DND-41 (cell line): Measurements from ENCODE around the gene DCST1.
A peak's percentile ranks its signal among the peaks of the same experiment; 100 is the strongest.

Experiments used
- ATAC-seq: fragments of 200-7000 bp; cut with Tn5 transposase; 3 replicates; pipeline ENCODE4 v1.9.1; 2021; ENCODE audit warnings: low read depth; ENCODE audit not compliant: insufficient read depth
- DNase-seq: peaks from one replicate; pipeline ENCODE4 v3.0.0-alpha.2; 2020
- H2AFZ ChIP-seq: 2 replicates; pipeline ENCODE4 v1.6.0; 2012; ENCODE audit warnings: low read depth, low read length
- H3K27ac ChIP-seq: 2 replicates; pipeline ENCODE4 v1.5.1; 2012; ENCODE audit warnings: low read length, inconsistent platforms
- H3K27me3 ChIP-seq: fragments of 200-600 bp; sonication (generic); 2 replicates; pipeline ENCODE4 v1.6.0; 2012; ENCODE audit warnings: low read length, mild to moderate bottlenecking, inconsistent platforms; ENCODE audit not compliant: insufficient read depth, poor library complexity
- H3K36me3 ChIP-seq: 2 replicates; pipeline ENCODE4 v1.5.1; 2012; ENCODE audit warnings: low read length, inconsistent platforms; ENCODE audit not compliant: insufficient read depth
- H3K4me1 ChIP-seq: 2 replicates; pipeline ENCODE4 v1.5.1; 2012; ENCODE audit warnings: mild to moderate bottlenecking, low read length; ENCODE audit not compliant: insufficient read depth
- H3K4me2 ChIP-seq: 2 replicates; pipeline ENCODE4 v1.6.0; 2012; ENCODE audit warnings: mild to moderate bottlenecking, moderate library complexity, low read length, inconsistent platforms; ENCODE audit not compliant: insufficient read depth
- H3K4me3 ChIP-seq, 2 experiments: fragments of 200-600 bp in 1 of 2; shearing (Covaris generic) in 1 of 2; 2 replicates each; pipeline ENCODE4 v1.5.1; 2012 to 2016; ENCODE audit warnings: inconsistent platforms in 2 of 2, low read length in 2 of 2, mild to moderate bottlenecking in 2 of 2, low read depth in 1 of 2, moderate library complexity in 1 of 2
- H3K79me2 ChIP-seq: 2 replicates; pipeline ENCODE4 v1.6.0; 2012; ENCODE audit warnings: low read length, inconsistent platforms; ENCODE audit not compliant: insufficient read depth
- H3K9ac ChIP-seq: 2 replicates; pipeline ENCODE4 v1.6.0; 2012; ENCODE audit warnings: low read depth, mild to moderate bottlenecking, inconsistent platforms, low read length, moderate library complexity
- H3K9me3 ChIP-seq: 2 replicates; pipeline ENCODE4 v1.5.1; 2012; ENCODE audit warnings: low read length, moderate library complexity, mild to moderate bottlenecking, inconsistent platforms; ENCODE audit not compliant: insufficient read depth, severe bottlenecking
- H4K20me1 ChIP-seq: 2 replicates; pipeline ENCODE4 v1.6.0; 2012; ENCODE audit warnings: low read length; ENCODE audit not compliant: insufficient read depth
- CTCF ChIP-seq: IDR thresholded peaks from 2 replicates; pipeline ENCODE4 v1.5.1; 2012; ENCODE audit warnings: borderline replicate concordance, low read length, moderate library complexity, mild to moderate bottlenecking; ENCODE audit not compliant: poor library complexity, severe bottlenecking; ENCODE audit errors: extremely low read depth
- EZH2 ChIP-seq: IDR thresholded peaks from 3 replicates; pipeline ENCODE4 v1.6.1; 2012; ENCODE audit warnings: borderline replicate concordance, low read depth, mild to moderate bottlenecking, moderate library complexity, low read length, inconsistent platforms; ENCODE audit not compliant: severe bottlenecking

Gene DCST1

GRCh38 chr1:155006601-155007101 is 27.0 kb upstream of the DCST1 start:
- Histone ChIP-seq H4K20me1 (peaks cover 58% of the 10 kb centered on the region), H3K4me1 (peaks cover 12% of the 10 kb centered on the region; the same call in 1 of the 2 replicates), H2AFZ (no peak overlapping the region), H3K79me2 (no peaks in the 10 kb centered on the region), H3K27ac (no peak overlapping the region), H3K27me3 (peaks cover 14% of the 10 kb centered on the region), H3K9ac (no peak overlapping the region), H3K36me3 (no peaks in the 10 kb centered on the region), H3K4me2 (no peak overlapping the region), H3K4me3 (no peak overlapping the region), H3K9me3 (no peaks in the 10 kb centered on the region)
- peak; percentile 74 for ATAC-seq
- TF ChIP-seq EZH2 (no peak), CTCF (no peak)
- peak; percentile 35 for DNase-seq

GRCh38 chr1:155007251-155007828 is 26.3 kb upstream of the DCST1 start:
- H2AFZ ChIP-seq, result no peak overlapping the region
- peaks cover 58% of the 10 kb centered on the region for H4K20me1 ChIP-seq
- H3K9ac ChIP-seq, result no peak overlapping the region
- H3K4me3 ChIP-seq, result no peak overlapping the region
- DNase-seq, result no peak
- no peaks in the 10 kb centered on the region for H3K9me3 ChIP-seq
- peaks cover 11% of the 10 kb centered on the region for H3K27me3 ChIP-seq
- H3K4me1 ChIP-seq, result peaks cover 7% of the 10 kb centered on the region; the same call in 1 of the 2 replicates
- no peak for TF ChIP-seq EZH2
- TF ChIP-seq CTCF, result no peak
- H3K4me2 ChIP-seq, result no peak overlapping the region
- no peaks in the 10 kb centered on the region for H3K79me2 ChIP-seq
- H3K27ac ChIP-seq, result no peak overlapping the region
- no peak for ATAC-seq
- H3K36me3 ChIP-seq, result no peaks in the 10 kb centered on the region

- Histone ChIP-seq H3K27me3 (peaks cover 7% of the 10 kb centered on the region), H3K9me3 (no peaks in the 10 kb centered on the region), H2AFZ (no peak overlapping the region), H3K9ac (no peak overlapping the region), H3K4me1 (peaks cover 7% of the 10 kb centered on the region; the same call in 1 of the 2 replicates), H3K4me3 (no peak overlapping the region), H3K79me2 (no peaks in the 10 kb centered on the region), H4K20me1 (peaks cover 63% of the 10 kb centered on the region), H3K4me2 (no peak overlapping the region), H3K36me3 (no peaks in the 10 kb centered on the region), H3K27ac (no peak overlapping the region)
- no peak for TF ChIP-seq CTCF
- TF ChIP-seq EZH2, result no peak
- no peak for DNase-seq
- no peak for ATAC-seq
Observed at GRCh38 chr1:155008015-155008941, 25.3 kb upstream of the DCST1 start.
